Body of pancreas (tissue), 4 donors: ENCODE results near the gene IL13.

Source experiments
- POLR2A ChIP-seq, 3 donors: fragments of 450-650 bp; IDR thresholded peaks; one replicate each; pipeline ENCODE4 v1.6.1; 2016; ENCODE audit warnings: antibody characterized with exemption in 3 of 3, mild to moderate bottlenecking in 2 of 3
- TF ChIP-seq, protein P1 (sequence below), 7 experiments: fragments of 450-650 bp in 4 of 7; fragments of 200-600 bp in 3 of 7; sonication (generic) in 3 of 7; IDR thresholded peaks; one replicate each; pipeline ENCODE4 v1.5.1; 2016 to 2019; ENCODE audit warnings: antibody characterized with exemption in 7 of 7

DNA sequence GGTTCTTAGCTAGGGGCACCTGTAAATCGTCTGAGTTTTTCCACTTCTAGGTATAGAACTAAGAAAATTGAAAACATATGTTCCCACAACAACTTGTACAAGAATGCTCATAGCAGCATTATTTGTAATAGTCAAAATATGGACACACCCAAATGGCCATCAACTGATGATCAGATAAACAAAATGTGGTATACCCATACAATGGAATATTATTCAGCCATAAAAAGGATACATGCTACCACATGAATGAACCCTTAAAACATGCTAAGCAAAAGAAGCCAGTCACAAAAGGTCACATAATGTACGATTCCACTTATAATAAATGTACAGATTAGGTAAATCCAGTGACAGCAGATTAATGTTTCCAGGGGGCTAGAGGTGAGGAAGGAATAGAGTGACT lies 46.0 kb upstream of the IL13 start:
- TF ChIP-seq, protein P1, sequence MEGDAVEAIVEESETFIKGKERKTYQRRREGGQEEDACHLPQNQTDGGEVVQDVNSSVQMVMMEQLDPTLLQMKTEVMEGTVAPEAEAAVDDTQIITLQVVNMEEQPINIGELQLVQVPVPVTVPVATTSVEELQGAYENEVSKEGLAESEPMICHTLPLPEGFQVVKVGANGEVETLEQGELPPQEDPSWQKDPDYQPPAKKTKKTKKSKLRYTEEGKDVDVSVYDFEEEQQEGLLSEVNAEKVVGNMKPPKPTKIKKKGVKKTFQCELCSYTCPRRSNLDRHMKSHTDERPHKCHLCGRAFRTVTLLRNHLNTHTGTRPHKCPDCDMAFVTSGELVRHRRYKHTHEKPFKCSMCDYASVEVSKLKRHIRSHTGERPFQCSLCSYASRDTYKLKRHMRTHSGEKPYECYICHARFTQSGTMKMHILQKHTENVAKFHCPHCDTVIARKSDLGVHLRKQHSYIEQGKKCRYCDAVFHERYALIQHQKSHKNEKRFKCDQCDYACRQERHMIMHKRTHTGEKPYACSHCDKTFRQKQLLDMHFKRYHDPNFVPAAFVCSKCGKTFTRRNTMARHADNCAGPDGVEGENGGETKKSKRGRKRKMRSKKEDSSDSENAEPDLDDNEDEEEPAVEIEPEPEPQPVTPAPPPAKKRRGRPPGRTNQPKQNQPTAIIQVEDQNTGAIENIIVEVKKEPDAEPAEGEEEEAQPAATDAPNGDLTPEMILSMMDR (IDR thresholded peaks at IDR 0.05) = no peak
- no peak for TF ChIP-seq POLR2A (IDR thresholded peaks at IDR 0.05)
